ENCODE measurements around the gene MVK. TPM values are rescaled to one million over a fixed set of nuclear protein-coding genes. Genes with fewer than 3 reads are reported as not detected.

Gene MVK
- total RNA-seq, 2 experiments from 2014 or later: 8.2 to 8.4 TPM

DNA sequence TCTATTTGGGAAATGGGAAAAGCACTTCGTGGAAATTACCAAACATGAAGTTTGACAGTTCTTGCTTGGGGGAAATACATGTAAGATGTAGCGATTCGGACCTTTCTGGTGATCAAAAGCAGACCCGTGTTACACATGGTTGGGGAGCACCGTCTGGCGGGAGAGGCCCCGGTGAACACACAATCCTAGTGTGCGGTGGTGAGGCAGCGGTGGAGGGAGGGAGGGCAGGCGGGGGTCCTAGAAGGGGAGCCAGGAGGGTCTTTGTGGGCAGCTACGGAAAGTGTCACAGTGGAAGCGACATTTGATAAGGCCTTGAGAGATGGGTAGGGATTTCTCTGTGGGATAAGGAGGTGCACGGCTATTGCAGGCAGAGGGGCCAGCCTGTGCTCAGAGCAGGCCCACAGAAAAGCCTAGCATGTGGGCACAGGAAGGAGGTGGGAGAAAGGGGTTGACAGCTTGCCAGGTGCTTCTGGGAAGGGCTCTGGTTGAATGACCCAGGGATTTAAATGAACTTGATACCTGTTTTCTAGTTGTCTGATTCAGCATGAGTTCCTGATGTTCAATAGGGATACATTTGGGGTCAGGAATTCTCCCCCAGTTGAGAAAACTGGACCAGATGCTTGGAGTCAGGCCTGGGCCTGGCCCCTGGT is 7.2 kb downstream of the MVK start:
- no peak overlapping the region for H3K4me3 ChIP-seq (ENCODE audit: low read length)
- DNase-seq (no peak), ATAC-seq (ENCODE audit: poor library complexity) (no peak)
- ChIA-PET CTCF (no interaction called here), POLR2A (no interaction called here)
- H3K27me3 ChIP-seq (ENCODE audit: control insufficient read depth in 1 of 2, insufficient read depth in 2 of 2, low read length in 2 of 2): no peaks in the 10 kb centered on the region
- Mint-ChIP-seq H3K36me3 (ENCODE audit: low read depth) (peaks cover 63% of the 10 kb centered on the region), H3K4me3 (no peak overlapping the region), H3K9me3 (no peaks in the 10 kb centered on the region), H3K27ac (no peak overlapping the region), H3K4me1 (ENCODE audit: low read depth) (no peaks in the 10 kb centered on the region), H3K27me3 (no peaks in the 10 kb centered on the region)
- TF ChIP-seq, protein P1, sequence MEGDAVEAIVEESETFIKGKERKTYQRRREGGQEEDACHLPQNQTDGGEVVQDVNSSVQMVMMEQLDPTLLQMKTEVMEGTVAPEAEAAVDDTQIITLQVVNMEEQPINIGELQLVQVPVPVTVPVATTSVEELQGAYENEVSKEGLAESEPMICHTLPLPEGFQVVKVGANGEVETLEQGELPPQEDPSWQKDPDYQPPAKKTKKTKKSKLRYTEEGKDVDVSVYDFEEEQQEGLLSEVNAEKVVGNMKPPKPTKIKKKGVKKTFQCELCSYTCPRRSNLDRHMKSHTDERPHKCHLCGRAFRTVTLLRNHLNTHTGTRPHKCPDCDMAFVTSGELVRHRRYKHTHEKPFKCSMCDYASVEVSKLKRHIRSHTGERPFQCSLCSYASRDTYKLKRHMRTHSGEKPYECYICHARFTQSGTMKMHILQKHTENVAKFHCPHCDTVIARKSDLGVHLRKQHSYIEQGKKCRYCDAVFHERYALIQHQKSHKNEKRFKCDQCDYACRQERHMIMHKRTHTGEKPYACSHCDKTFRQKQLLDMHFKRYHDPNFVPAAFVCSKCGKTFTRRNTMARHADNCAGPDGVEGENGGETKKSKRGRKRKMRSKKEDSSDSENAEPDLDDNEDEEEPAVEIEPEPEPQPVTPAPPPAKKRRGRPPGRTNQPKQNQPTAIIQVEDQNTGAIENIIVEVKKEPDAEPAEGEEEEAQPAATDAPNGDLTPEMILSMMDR (IDR thresholded peaks at IDR 0.05): no peak
- intact Hi-C loops (cut with DNase I, micrococcal nuclease): no loop called here
- peaks cover 64% of the 10 kb centered on the region for H3K36me3 ChIP-seq (ENCODE audit: insufficient read depth, low read length)
- no peak overlapping the region for H3K27ac ChIP-seq (ENCODE audit: low read depth in 1 of 2, low read length in 2 of 2)
- no peaks in the 10 kb centered on the region for H3K9me3 ChIP-seq (ENCODE audit: control insufficient read depth in 1 of 2, insufficient read depth in 1 of 2, low read length in 2 of 2)
- no peaks in the 10 kb centered on the region for H3K4me1 ChIP-seq (ENCODE audit: insufficient read depth, low read length)

- Mint-ChIP-seq H3K9me3 (no peaks in the 10 kb centered on the region), H3K36me3 (ENCODE audit: low read depth) (peaks cover 58% of the 10 kb centered on the region), H3K4me3 (no peak overlapping the region), H3K27me3 (no peaks in the 10 kb centered on the region), H3K4me1 (ENCODE audit: low read depth) (no peaks in the 10 kb centered on the region), H3K27ac (no peak overlapping the region)
- Histone ChIP-seq H3K27me3 (ENCODE audit: control insufficient read depth in 1 of 2, insufficient read depth in 2 of 2, low read length in 2 of 2) (no peaks in the 10 kb centered on the region), H3K27ac (ENCODE audit: low read depth in 1 of 2, low read length in 2 of 2) (no peak overlapping the region), H3K4me3 (ENCODE audit: low read length) (no peak overlapping the region), H3K36me3 (ENCODE audit: insufficient read depth, low read length) (peaks cover 66% of the 10 kb centered on the region), H3K4me1 (ENCODE audit: insufficient read depth, low read length) (no peaks in the 10 kb centered on the region), H3K9me3 (ENCODE audit: control insufficient read depth in 1 of 2, insufficient read depth in 1 of 2, low read length in 2 of 2) (no peaks in the 10 kb centered on the region)
- DNase-seq: no peak
- CTCF ChIA-PET: no interaction called here
- intact Hi-C loops (cut with DNase I, micrococcal nuclease): no loop called here
- TF ChIP-seq, protein P1 (IDR thresholded peaks at IDR 0.05): no peak
- POLR2A ChIA-PET: no interaction called here
- ATAC-seq (ENCODE audit: poor library complexity): no peak
These were observed 7.7 kb downstream of the MVK start for GRCh38 chr12:109581334-109581691.

DNA sequence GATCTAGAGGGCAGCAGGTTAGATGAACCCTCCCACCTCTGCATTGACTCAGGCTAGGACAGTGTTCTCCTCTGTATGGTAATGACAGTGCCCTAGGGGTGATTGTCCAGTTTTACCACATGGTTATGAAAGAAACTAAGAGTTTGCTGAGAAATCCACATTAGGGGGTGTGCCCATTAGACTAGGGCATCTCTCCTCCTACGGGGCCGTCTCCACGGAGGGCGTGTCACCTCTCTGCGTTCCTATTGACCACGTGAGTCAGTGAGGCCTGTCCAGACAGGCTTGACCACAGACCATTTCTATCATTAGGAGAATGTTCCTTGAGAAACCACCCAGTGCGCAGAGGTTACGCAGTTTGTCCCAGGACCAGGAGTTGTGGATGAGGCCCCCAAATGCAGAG is 8.3 kb downstream of the MVK start:
- Histone ChIP-seq H3K36me3 (ENCODE audit: insufficient read depth, low read length) (peaks cover 66% of the 10 kb centered on the region), H3K27ac (ENCODE audit: low read depth in 1 of 2, low read length in 2 of 2) (no peak overlapping the region), H3K4me3 (ENCODE audit: low read length) (no peak overlapping the region), H3K27me3 (ENCODE audit: control insufficient read depth in 1 of 2, insufficient read depth in 2 of 2, low read length in 2 of 2) (no peaks in the 10 kb centered on the region), H3K9me3 (ENCODE audit: control insufficient read depth in 1 of 2, insufficient read depth in 1 of 2, low read length in 2 of 2) (no peaks in the 10 kb centered on the region), H3K4me1 (ENCODE audit: insufficient read depth, low read length) (no peaks in the 10 kb centered on the region)
- CTCF ChIA-PET: no interaction called here
- peaks cover 57% of the 10 kb centered on the region for H3K36me3 Mint-ChIP-seq (ENCODE audit: low read depth)
- TF ChIP-seq, protein P1 (IDR thresholded peaks at IDR 0.05): no peak
- no peak for ATAC-seq (ENCODE audit: poor library complexity)
- no peak for DNase-seq
- H3K4me3 Mint-ChIP-seq: no peak overlapping the region
- H3K4me1 Mint-ChIP-seq (ENCODE audit: low read depth): no peaks in the 10 kb centered on the region
- POLR2A ChIA-PET: interaction anchor here (1.3 kb wide), 1 partner anchor 9 kb away, joined by 3 read pairs; the partner anchor contains the start of genes MMAB and MVK
- no peaks in the 10 kb centered on the region for H3K27me3 Mint-ChIP-seq
- intact Hi-C loops (cut with DNase I, micrococcal nuclease): no loop called here
- H3K27ac Mint-ChIP-seq: no peak overlapping the region
- H3K9me3 Mint-ChIP-seq: no peaks in the 10 kb centered on the region
